Duodenal mucosa (tissue), 2 donors: ENCODE data around the gene ZNF451.

ENCODE experiments used
- H3K27ac ChIP-seq: one replicate; pipeline ENCODE4 v1.7.0; 2013; ENCODE audit warnings: low read depth, low read length
- H3K27me3 ChIP-seq, 2 donors: one replicate each; pipeline ENCODE4 v1.7.0; 2013; ENCODE audit warnings: low read length in 2 of 2, control low read depth in 1 of 2; ENCODE audit not compliant: insufficient read depth in 2 of 2, control insufficient read depth in 1 of 2
- H3K36me3 ChIP-seq, 2 donors: one replicate each; pipeline ENCODE4 v1.7.0; 2013; ENCODE audit warnings: low read length in 2 of 2, control low read depth in 1 of 2; ENCODE audit not compliant: insufficient read depth in 2 of 2, control insufficient read depth in 1 of 2
- H3K4me1 ChIP-seq, 2 donors: one replicate each; pipeline ENCODE4 v1.7.0; 2013; ENCODE audit warnings: low read length in 2 of 2, control low read depth in 1 of 2; ENCODE audit not compliant: insufficient read depth in 2 of 2, control insufficient read depth in 1 of 2
- H3K4me3 ChIP-seq, 2 donors: one replicate each; pipeline ENCODE4 v1.7.0; 2013; ENCODE audit warnings: low read length in 2 of 2, low read depth in 1 of 2
- H3K9ac ChIP-seq, 2 donors: one replicate each; pipeline ENCODE4 v1.7.0; 2013; ENCODE audit warnings: low read length in 2 of 2, low read depth in 1 of 2
- H3K9me3 ChIP-seq, 2 donors: one replicate each; pipeline ENCODE4 v1.7.0; 2013; ENCODE audit warnings: low read length in 2 of 2, control low read depth in 1 of 2; ENCODE audit not compliant: control insufficient read depth in 1 of 2

ZNF451 gene

GRCh38 chr6:57216235-57217101, 126.5 kb downstream of the ZNF451 start:
- Histone ChIP-seq H3K9ac (no peak overlapping the region), H3K27me3 (no peaks in the 10 kb centered on the region), H3K27ac (no peak overlapping the region), H3K36me3 (no peaks in the 10 kb centered on the region), H3K9me3 (no peaks in the 10 kb centered on the region), H3K4me1 (peaks cover 0 to 3% of the 10 kb centered on the region in 2 donors), H3K4me3 (no peak overlapping the region)

GRCh38 chr6:57217270-57217669, 127.3 kb downstream of the ZNF451 start:
- Histone ChIP-seq H3K9ac (no peak overlapping the region), H3K4me1 (peaks cover 0 to 4% of the 10 kb centered on the region in 2 donors), H3K27ac (no peak overlapping the region), H3K27me3 (no peaks in the 10 kb centered on the region), H3K36me3 (no peaks in the 10 kb centered on the region), H3K9me3 (no peaks in the 10 kb centered on the region), H3K4me3 (no peak overlapping the region)
